Superior temporal gyrus (tissue), 1 donor: ENCODE data around the gene RNF167.

Experiments used
- DNase-seq: peaks from one replicate; pipeline ENCODE4 v3.0.0-alpha.2; 2016; ENCODE audit errors: extremely low spot score

RNF167 gene

DNA sequence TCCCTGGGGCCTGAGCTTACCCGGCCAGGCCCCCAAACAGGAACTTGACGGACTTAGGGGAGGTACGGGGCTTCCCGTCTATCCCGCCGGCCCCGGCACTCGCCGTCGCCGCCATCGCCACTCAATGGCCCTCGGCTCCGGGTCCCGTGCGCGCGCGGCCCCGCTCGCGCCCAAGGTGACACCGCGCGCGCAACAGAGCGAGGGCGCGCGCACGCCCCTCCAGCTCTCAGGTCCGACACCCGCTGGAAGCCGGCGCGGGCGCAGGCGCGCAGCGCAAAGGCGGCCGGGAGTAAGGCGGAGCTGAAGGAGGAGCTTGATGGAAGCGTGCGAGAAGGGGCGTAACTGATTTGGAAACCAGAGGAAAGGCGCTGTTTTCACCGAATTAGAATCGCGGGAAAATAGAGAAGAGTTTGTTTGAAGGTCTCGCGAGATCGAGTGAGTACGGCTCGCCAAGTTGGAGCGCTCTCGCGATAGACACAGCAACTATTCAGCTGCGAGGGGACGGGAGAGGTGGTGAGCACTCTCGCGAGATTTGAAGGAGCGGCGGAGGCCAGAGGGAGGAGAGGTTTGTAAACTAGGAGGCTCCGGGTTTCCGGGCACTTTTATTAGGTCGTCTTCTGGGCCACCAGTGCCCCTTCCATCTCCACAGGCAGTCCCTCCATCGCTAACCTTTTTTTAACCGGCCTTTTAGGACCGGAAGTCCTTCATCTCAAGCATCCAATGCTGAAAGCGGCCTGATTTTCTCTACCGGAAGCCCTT lies at the start of gene RNF167, which contains the start of gene SLC25A11:
Gene RNF167, plus strand, starts transcription at position 473 of the 759 bp plus-strand sequence. CDS start 642 bp downstream, outside the sequence.
Gene SLC25A11, minus strand, starts transcription at position 251 of the 759 bp plus-strand sequence. Its CDS starts 136 bp downstream, at position 115.
- DNase-seq: peak; percentile 99

- DNase-seq: no peak
Observed at GRCh38 chr17:4891411-4892410, 48.4 kb upstream of the RNF167 start.

GRCh38 chr17:4892499-4893221 lies 47.4 kb upstream of the RNF167 start:
- no peak for DNase-seq

- DNase-seq: no peak
Observed at GRCh38 chr17:4893272-4893671, 46.8 kb upstream of the RNF167 start.

- no peak for DNase-seq
Observed at GRCh38 chr17:4893721-4894560, 46.1 kb upstream of the RNF167 start.

GRCh38 chr17:4895121-4895520 lies 44.9 kb upstream of the RNF167 start:
- no peak for DNase-seq

DNA sequence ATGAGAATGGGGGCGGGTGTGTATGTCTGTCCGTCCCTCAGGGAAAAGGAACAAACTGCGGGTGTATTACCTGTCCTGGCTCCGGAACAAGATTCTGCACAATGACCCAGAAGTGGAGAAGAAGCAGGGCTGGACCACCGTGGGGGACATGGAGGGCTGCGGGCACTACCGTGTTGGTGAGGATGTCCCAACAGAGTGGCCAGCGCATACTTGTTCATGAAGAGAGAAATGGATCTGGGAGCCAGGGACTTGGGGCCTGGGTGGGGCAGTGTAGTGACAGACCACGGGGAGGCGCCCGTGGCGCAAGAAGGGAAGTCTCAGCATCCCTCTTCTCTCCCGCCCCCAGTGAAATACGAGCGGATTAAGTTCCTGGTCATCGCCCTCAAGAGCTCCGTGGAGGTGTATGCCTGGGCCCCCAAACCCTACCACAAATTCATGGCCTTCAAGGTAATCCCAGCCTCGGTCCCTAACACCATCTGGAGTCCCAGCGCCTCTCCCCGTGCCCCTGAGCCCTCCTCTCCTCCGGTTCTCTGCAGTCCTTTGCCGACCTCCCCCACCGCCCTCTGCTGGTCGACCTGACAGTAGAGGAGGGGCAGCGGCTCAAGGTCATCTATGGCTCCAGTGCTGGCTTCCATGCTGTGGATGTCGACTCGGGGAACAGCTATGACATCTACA lies 44.3 kb upstream of the RNF167 start:
- no peak for DNase-seq

- no peak for DNase-seq
Observed at GRCh38 chr17:4896332-4897197, 43.5 kb upstream of the RNF167 start.

DNA sequence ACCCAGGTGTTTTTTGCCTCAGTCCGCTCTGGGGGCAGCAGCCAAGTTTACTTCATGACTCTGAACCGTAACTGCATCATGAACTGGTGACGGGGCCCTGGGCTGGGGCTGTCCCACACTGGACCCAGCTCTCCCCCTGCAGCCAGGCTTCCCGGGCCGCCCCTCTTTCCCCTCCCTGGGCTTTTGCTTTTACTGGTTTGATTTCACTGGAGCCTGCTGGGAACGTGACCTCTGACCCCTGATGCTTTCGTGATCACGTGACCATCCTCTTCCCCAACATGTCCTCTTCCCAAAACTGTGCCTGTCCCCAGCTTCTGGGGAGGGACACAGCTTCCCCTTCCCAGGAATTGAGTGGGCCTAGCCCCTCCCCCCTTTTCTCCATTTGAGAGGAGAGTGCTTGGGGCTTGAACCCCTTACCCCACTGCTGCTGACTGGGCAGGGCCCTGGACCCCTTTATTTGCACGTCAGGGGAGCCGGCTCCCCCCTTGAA lies 42.8 kb upstream of the RNF167 start:
- no peak for DNase-seq

- no peak for DNase-seq
Observed at GRCh38 chr17:4897785-4898184, 42.3 kb upstream of the RNF167 start.

DNA sequence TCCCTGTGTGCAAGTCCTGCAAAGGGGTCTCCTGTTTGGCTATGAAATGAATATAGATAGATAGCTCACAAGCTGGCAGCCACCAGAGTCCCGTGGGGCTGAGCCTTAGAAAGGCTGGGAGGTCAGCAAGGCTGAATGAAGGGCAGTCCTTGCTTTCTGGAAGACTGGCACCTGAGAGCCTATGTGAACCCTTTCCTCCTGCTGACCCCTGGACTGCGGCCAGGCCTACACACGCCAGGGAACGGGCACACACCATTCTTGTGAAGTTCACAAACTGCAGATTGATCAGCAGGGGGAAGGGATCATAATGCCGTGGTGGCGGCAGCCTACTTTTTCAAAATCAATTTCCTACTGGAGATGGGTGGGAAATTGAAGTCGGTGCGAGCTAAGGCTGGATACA lies 41.7 kb upstream of the RNF167 start:
- no peak for DNase-seq

GRCh38 chr17:4898927-4899326 lies 41.1 kb upstream of the RNF167 start:
- DNase-seq: no peak

DNA sequence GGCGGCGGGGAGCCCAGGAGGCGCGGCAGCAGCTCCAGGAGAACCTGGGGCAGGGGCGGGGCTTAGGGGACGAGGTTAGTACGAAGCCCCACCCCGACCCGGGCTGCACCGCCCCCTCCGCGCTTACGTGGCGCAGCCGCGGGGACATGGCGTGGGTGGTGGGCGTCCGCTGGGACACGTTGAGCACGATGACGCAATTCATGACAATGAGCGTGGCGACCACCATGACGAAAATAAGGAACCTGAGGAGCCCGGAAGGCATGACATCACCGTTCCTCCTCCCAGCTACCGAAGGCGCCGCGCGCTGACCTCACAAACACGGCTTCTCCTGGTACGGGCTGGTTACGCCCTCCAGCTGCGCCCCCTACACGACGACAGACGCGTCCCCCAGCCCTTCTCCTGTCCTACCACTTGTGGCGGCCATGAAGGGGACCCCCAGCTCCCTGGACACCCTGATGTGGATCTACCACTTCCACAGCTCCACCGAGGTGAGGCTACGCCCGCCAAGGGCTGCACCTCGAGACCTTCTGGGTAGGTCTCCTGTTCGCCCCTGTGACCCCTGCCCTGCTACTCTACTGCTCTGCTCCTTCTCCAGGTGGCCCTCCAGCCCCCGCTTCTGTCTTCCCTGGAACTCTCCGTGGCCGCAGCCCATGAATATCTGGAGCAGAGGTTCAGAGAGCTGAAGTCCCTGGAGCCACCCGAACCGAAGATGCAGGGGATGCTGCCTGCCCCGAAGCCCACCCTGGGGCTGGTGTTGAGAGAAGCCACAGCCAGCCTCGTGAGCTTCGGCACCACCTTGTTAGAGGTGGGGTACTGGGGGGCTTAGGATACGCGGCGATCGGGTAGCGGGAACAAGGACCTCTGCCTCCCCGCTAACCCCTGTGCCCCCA lies 40.5 kb upstream of the RNF167 start, which contains the start of gene C17orf107:
Gene C17orf107, plus strand, starts transcription at position 196 of the 890 bp plus-strand sequence. Its CDS starts 227 bp downstream, at position 423.
- peak; percentile 27 for DNase-seq

DNA sequence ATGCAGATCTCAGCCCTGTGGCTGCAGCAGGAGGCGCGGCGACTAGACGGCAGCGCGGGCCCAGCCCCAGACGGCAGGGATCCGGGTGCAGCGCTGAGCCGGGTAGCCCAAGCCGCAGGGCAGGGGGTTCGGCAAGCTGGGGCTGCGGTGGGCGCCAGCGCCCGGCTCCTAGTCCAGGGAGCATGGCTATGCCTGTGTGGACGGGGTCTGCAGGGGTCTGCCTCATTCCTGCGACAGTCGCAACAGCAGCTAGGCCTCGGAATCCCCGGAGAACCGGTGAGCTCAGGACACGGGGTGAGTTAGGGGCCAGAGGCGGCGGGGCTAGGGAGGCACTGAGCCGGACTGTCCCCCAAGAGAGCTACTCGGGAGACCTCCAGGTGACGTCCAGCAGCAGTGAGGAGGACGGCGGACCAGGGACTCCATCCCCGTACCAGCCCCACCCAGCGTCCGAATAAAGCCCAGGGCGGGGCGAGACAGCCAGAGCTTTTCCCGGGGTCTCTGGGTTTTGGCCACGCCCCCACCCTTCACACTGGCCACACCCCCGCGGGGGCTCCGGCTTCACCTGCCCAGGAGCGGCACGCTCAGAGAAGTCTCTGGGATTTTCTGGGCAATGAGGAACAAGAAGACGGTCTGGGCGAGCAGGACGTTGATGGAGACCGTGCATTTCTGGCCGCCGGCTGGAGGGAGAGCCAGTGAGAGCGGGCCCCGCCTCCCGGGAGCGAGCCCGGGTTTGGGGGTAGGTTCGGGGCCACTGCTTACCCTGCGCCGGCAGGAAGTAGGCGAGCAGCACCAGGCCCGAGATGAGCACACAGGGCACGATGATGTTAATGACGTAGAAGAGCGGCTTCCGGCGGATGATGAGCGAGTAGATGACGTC lies 39.6 kb upstream of the RNF167 start:
- no peak for DNase-seq

DNA sequence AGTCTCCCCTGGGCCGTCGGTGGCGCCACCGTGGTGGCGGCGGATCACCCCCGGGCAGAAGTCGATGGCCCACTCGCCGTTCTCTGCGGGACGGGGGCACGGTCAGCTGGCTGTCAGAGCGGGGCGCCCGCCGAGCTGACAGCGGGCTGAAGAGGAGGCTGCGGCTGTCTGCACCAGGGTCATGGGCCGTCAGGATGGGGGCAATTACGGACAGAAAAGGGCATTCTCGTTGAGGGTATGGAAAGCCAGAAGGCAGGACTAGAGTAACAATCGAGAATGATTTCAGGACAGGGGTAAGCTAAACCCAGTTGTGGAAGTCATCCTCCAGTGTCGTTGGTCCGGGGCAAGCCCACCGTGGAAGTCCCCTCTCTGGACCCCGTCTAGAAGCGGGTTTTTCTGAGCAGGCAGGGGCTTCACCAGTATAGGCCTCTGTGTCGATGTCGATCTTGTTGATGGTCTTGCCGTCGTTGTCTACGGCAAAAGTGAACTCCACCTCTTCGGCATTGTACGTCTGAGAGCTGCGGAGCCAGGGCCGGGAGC lies 38.9 kb upstream of the RNF167 start:
- no peak for DNase-seq

DNA sequence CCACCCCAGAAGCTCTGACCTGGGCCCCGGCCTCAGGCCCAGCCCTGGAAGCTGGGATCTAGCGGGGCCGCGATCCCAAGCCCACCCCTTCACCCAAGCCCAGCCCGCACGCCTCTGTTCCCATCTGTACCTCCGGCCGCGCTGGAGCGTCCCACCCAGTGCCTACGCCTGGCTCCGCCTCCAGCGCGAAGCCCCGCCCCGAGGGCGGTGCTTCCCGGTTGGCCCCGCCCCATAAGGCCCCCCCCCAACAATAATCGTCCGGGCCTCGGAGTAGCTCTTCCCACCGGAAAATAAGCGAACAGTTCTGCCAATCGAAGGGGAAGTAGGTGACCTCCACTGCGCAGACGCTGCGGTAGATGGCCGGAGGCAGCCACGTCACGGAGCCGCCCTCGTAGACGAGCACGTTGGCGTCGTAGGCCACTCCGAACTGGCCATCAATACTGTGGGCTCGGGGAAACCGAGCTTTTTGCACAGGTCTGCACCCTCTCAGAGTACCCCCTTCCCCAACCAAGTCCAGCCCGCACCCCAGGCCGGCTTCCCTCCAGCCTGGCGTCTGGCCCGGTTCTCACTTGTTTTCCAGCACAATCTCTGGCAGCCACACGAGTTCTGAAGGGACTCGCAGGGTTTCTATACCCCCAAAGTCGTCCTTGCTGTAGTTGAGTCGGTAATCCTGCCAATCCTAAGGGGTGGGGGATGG lies 38.3 kb upstream of the RNF167 start:
- DNase-seq: no peak
